Tibial artery (tissue), 4 donors: ENCODE results near the gene CHST9.
"Not testable (repeated sequence)": the region's sequence is repeated elsewhere in the genome, so short reads cannot be mapped to it uniquely, and the experiment has no call there.

Experiments used
- DNase-seq, 2 donors: peaks; one replicate each; pipeline ENCODE4 v3.0.0-alpha.2; 2019
- H3K27ac ChIP-seq, 2 donors: fragments of 200-600 bp; sonication (generic) in 1 of 2; 1 replicate in 1 of 2; 2 replicates in 1 of 2; pipeline ENCODE4 v1.5.1; 2018 to 2019; ENCODE audit warnings: mild to moderate bottlenecking in 1 of 2
- H3K27me3 ChIP-seq, 2 donors: fragments of 200-600 bp; sonication (generic) in 1 of 2; one replicate each; pipeline versions ENCODE4 v1.5.1 to v1.6.0; 2016 to 2019
- H3K36me3 ChIP-seq, 3 donors: fragments of 200-600 bp; sonication (generic) in 2 of 3; one replicate each; pipeline ENCODE4 v1.5.1; 2016 to 2019; ENCODE audit warnings: mild to moderate bottlenecking in 2 of 3
- H3K4me1 ChIP-seq, 4 donors: fragments of 200-600 bp; sonication (generic) in 2 of 4; 1 replicate in 3 of 4; 2 replicates in 1 of 4; pipeline ENCODE4 v1.5.1; 2016 to 2019
- H3K4me3 ChIP-seq, 2 donors: fragments of 200-600 bp; sonication (generic) in 1 of 2; 1 replicate in 1 of 2; 2 replicates in 1 of 2; pipeline ENCODE4 v1.5.1; 2018 to 2019; ENCODE audit warnings: mild to moderate bottlenecking in 2 of 2
- H3K9me3 ChIP-seq, 3 donors: fragments of 200-600 bp; sonication (generic) in 1 of 3; one replicate each; pipeline ENCODE4 v1.5.1; 2016 to 2019
- CTCF ChIP-seq, 2 experiments: fragments of 200-600 bp in 1 of 2; fragments of 450-650 bp in 1 of 2; IDR thresholded peaks; one replicate each; pipeline ENCODE4 v1.5.1; 2017 to 2019; ENCODE audit warnings: antibody characterized with exemption in 2 of 2, mild to moderate bottlenecking in 1 of 2, moderate library complexity in 1 of 2
- intact Hi-C: fragments of 100-400 bp; cut with DNase I; formaldehyde crosslinking; loops from one replicate; pipeline ENCODE4 v1.15.0; 2023; ENCODE audit warnings: low total_unique reads

Gene CHST9

GRCh38 chr18:27164905-27165304 is 20.2 kb downstream of the CHST9 start:
- DNase-seq = no peak
- H3K27ac ChIP-seq = no peak overlapping the region
- no peaks in the 10 kb centered on the region for H3K36me3 ChIP-seq
- no peak overlapping the region for H3K4me3 ChIP-seq
- intact Hi-C loops = no loop called here
- no peak for TF ChIP-seq CTCF (IDR thresholded peaks at IDR 0.05)
- H3K4me1 ChIP-seq = no peaks in the 10 kb centered on the region
- no peaks in the 10 kb centered on the region for H3K9me3 ChIP-seq
- H3K27me3 ChIP-seq = no peaks in the 10 kb centered on the region

- H3K27me3 ChIP-seq, H3K9me3 ChIP-seq, DNase-seq, H3K4me1 ChIP-seq, H3K4me3 ChIP-seq, intact Hi-C loops, H3K36me3 ChIP-seq, H3K27ac ChIP-seq: not testable (repeated sequence)
Observed at GRCh38 chr18:27163197-27163716, 21.9 kb downstream of the CHST9 start.

- H3K27ac ChIP-seq, H3K36me3 ChIP-seq, intact Hi-C loops, H3K4me3 ChIP-seq, H3K9me3 ChIP-seq, H3K4me1 ChIP-seq, DNase-seq, H3K27me3 ChIP-seq: not testable (repeated sequence)
Observed at GRCh38 chr18:27149240-27149639, 35.9 kb downstream of the CHST9 start.

GRCh38 chr18:27144672-27145071 is 40.4 kb downstream of the CHST9 start:
- Histone ChIP-seq H3K27ac (no peak overlapping the region), H3K27me3 (no peaks in the 10 kb centered on the region), H3K4me3 (no peak overlapping the region), H3K4me1 (no peaks in the 10 kb centered on the region), H3K36me3 (no peaks in the 10 kb centered on the region), H3K9me3 (no peaks in the 10 kb centered on the region)
- intact Hi-C loops = no loop called here
- TF ChIP-seq CTCF (IDR thresholded peaks at IDR 0.05) = no peak
- no peak for DNase-seq

GRCh38 chr18:27143580-27144287 is 41.4 kb downstream of the CHST9 start:
- H3K4me3 ChIP-seq = no peak overlapping the region
- H3K36me3 ChIP-seq = no peaks in the 10 kb centered on the region
- H3K27ac ChIP-seq = no peak overlapping the region
- no peak for TF ChIP-seq CTCF (IDR thresholded peaks at IDR 0.05)
- no peak for DNase-seq
- H3K27me3 ChIP-seq = no peaks in the 10 kb centered on the region
- intact Hi-C loops = no loop called here
- H3K9me3 ChIP-seq = no peaks in the 10 kb centered on the region
- no peaks in the 10 kb centered on the region for H3K4me1 ChIP-seq

- no peak for DNase-seq
- Histone ChIP-seq H3K27me3 (no peaks in the 10 kb centered on the region), H3K4me1 (no peaks in the 10 kb centered on the region), H3K36me3 (no peaks in the 10 kb centered on the region), H3K4me3 (no peak overlapping the region), H3K9me3 (no peaks in the 10 kb centered on the region), H3K27ac (no peak overlapping the region)
- intact Hi-C loops = no loop called here
- TF ChIP-seq CTCF (IDR thresholded peaks at IDR 0.05) = no peak
Observed at GRCh38 chr18:27142891-27143290, 42.2 kb downstream of the CHST9 start.

- H3K9me3 ChIP-seq = no peaks in the 10 kb centered on the region
- H3K27me3 ChIP-seq = no peaks in the 10 kb centered on the region
- DNase-seq = no peak
- H3K4me3 ChIP-seq = no peak overlapping the region
- no peaks in the 10 kb centered on the region for H3K36me3 ChIP-seq
- intact Hi-C loops = no loop called here
- no peak for TF ChIP-seq CTCF (IDR thresholded peaks at IDR 0.05)
- no peaks in the 10 kb centered on the region for H3K4me1 ChIP-seq
- no peak overlapping the region for H3K27ac ChIP-seq
Observed at GRCh38 chr18:27141876-27142275, 43.2 kb downstream of the CHST9 start.
